SK-N-SH (cell line): ENCODE results near the gene ARL4D. TPM values are rescaled to one million over a fixed set of nuclear protein-coding genes. Genes with fewer than 3 reads are reported as not detected.

Experiments used
- CTCF ChIA-PET: fragments of 300-600, 350-600 bp; formaldehyde crosslinking; extraction: SDS; loops from one replicate; lab custom pipeline; 2021; lab: Yijun Ruan, JAX
- POLR2A ChIA-PET: fragments of 350-600 bp; sonication (Branson Sonifier 250); formaldehyde crosslinking; extraction: SDS; loops from one replicate; lab custom pipeline; 2020; ENCODE audit warnings: antibody characterized with exemption, inconsistent platforms; lab: Yijun Ruan, JAX
- DNase-seq: peaks from one replicate; pipeline ENCODE4 v3.0.0; 2012
- H2AFZ ChIP-seq: fragments of 200-600 bp; sonication (generic); 2 replicates; pipeline ENCODE4 v1.8.1; 2016; ENCODE audit warnings: antibody characterized with exemption, mild to moderate bottlenecking, low read depth
- H3F3A ChIP-seq: fragments of 200-600 bp; sonication (generic); replicated peaks from 2 replicates; pipeline ENCODE3; 2016; ENCODE audit warnings: antibody characterized with exemption, mild to moderate bottlenecking; ENCODE audit not compliant: insufficient read depth
- H3K27ac ChIP-seq, 2 experiments: fragments of 200-500 bp in 1 of 2; fragments of 200-600 bp in 1 of 2; sonication (Bioruptor generic) in 1 of 2; sonication (generic), shearing (Covaris generic) in 1 of 2; 2 replicates each; pipeline versions ENCODE4 v1.5.1 to v1.6.1; 2014 to 2016; ENCODE audit warnings: low read depth in 2 of 2, inconsistent platforms in 1 of 2, low read length in 1 of 2, mild to moderate bottlenecking in 1 of 2, mixed read lengths in 1 of 2
- H3K27me3 ChIP-seq: fragments of 200-600 bp; sonication (generic), shearing (Covaris generic); 2 replicates; pipeline ENCODE4 v1.6.1; 2016; ENCODE audit warnings: mixed run types; ENCODE audit not compliant: insufficient read depth
- H3K36me3 ChIP-seq, 2 experiments: fragments of 200-500 bp in 1 of 2; fragments of 200-600 bp in 1 of 2; sonication (Bioruptor generic) in 1 of 2; sonication (generic) in 1 of 2; replicated peaks in 1 of 2; 2 replicates each; pipeline versions ENCODE3 to v1.5.1; 2014 to 2016; ENCODE audit warnings: low read length in 1 of 2, mild to moderate bottlenecking in 1 of 2; ENCODE audit not compliant: insufficient read depth in 2 of 2, control insufficient read depth in 1 of 2
- H3K4me1 ChIP-seq, 2 experiments: fragments of 200-500 bp in 1 of 2; fragments of 200-600 bp in 1 of 2; sonication (Bioruptor generic) in 1 of 2; sonication (generic), shearing (Covaris generic) in 1 of 2; 2 replicates each; pipeline versions ENCODE4 v1.5.1 to v1.6.1; 2014 to 2016; ENCODE audit warnings: low read depth in 1 of 2, low read length in 1 of 2, mixed run types in 1 of 2; ENCODE audit not compliant: insufficient read depth in 2 of 2, control insufficient read depth in 1 of 2
- H3K4me2 ChIP-seq: fragments of 200-600 bp; sonication (generic), shearing (Covaris generic); 2 replicates; pipeline ENCODE4 v1.6.1; 2017; ENCODE audit warnings: mixed run types
- H3K4me3 ChIP-seq, 2 experiments: fragments of 200-500 bp in 1 of 2; fragments of 200-600 bp in 1 of 2; sonication (Bioruptor generic) in 1 of 2; sonication (generic), shearing (Covaris generic) in 1 of 2; 2 replicates each; pipeline versions ENCODE4 v1.5.1 to v1.8.1; 2014 to 2016; ENCODE audit warnings: low read depth in 2 of 2, inconsistent platforms in 1 of 2, low read length in 1 of 2, mild to moderate bottlenecking in 1 of 2, mixed read lengths in 1 of 2, moderate library complexity in 1 of 2
- H3K79me2 ChIP-seq: fragments of 200-600 bp; sonication (generic); 2 replicates; pipeline ENCODE4 v1.8.1; 2017; ENCODE audit warnings: mild to moderate bottlenecking; ENCODE audit not compliant: insufficient read depth
- H3K9ac ChIP-seq: fragments of 200-600 bp; sonication (generic); 2 replicates; pipeline ENCODE4 v1.6.1; 2017; ENCODE audit warnings: mixed run types
- H3K9me2 ChIP-seq: fragments of 200-600 bp; sonication (generic); 2 replicates; pipeline ENCODE4 v1.6.1; 2017; ENCODE audit warnings: mixed run types
- H3K9me3 ChIP-seq: fragments of 200-600 bp; sonication (generic); 2 replicates; pipeline ENCODE4 v1.6.1; 2017; ENCODE audit warnings: mixed run types, mild to moderate bottlenecking, moderate library complexity
- H4K20me1 ChIP-seq: fragments of 200-600 bp; sonication (generic); 2 replicates; pipeline ENCODE4 v1.6.1; 2017; ENCODE audit warnings: mild to moderate bottlenecking, mixed run types; ENCODE audit not compliant: insufficient read depth
- CHD2 ChIP-seq: fragments of 150-350 bp; IDR thresholded peaks from 2 replicates; pipeline ENCODE4 v1.6.1; 2018; ENCODE audit warnings: low read length; ENCODE audit not compliant: partially characterized antibody
- CTCF ChIP-seq: fragments of 200-600 bp; sonication (generic); IDR thresholded peaks from 2 replicates; pipeline ENCODE4 v1.6.1; 2017; ENCODE audit warnings: antibody characterized with exemption, mild to moderate bottlenecking, moderate library complexity
- EZH2phosphoT487 ChIP-seq: fragments of 200-600 bp; sonication (generic); IDR thresholded peaks from 2 replicates; pipeline ENCODE4 v1.6.1; 2017; ENCODE audit warnings: low read depth, mixed run types, mild to moderate bottlenecking, antibody characterized with exemption, moderate library complexity, borderline replicate concordance
- FOSL2 ChIP-seq: IDR thresholded peaks from 2 replicates; pipeline ENCODE4 v1.4.0; 2012; ENCODE audit warnings: low read depth, mild to moderate bottlenecking, moderate library complexity, borderline replicate concordance
- FOXJ3 ChIP-seq: sonication (generic); formaldehyde crosslinking; IDR thresholded peaks from 2 replicates; pipeline ENCODE4 v1.5.1; 2020; ENCODE audit warnings: mild to moderate bottlenecking, missing genetic modification reagents
- FOXM1 ChIP-seq: IDR thresholded peaks from 2 replicates; pipeline ENCODE4 v1.4.0; 2012; ENCODE audit warnings: low read depth, mild to moderate bottlenecking
- GABPA ChIP-seq: IDR thresholded peaks from 2 replicates; pipeline ENCODE4 v1.4.0; 2012; ENCODE audit warnings: low read depth, mild to moderate bottlenecking
- IRF3 ChIP-seq: fragments of 150-350 bp; IDR thresholded peaks from 2 replicates; pipeline ENCODE4 v1.6.1; 2016; ENCODE audit warnings: mild to moderate bottlenecking, low read depth, low read length
- JUND ChIP-seq: IDR thresholded peaks from 2 replicates; pipeline ENCODE4 v1.4.0; 2012
- MAX ChIP-seq: IDR thresholded peaks from 2 replicates; pipeline ENCODE4 v1.4.0; 2012; ENCODE audit warnings: low read depth
- MXI1 ChIP-seq: IDR thresholded peaks from 2 replicates; pipeline ENCODE4 v1.6.1; 2012; ENCODE audit warnings: mild to moderate bottlenecking, low read depth, low read length, improper control_type of control experiment
- NFIC ChIP-seq: IDR thresholded peaks from 2 replicates; pipeline ENCODE4 v1.4.0; 2012; ENCODE audit warnings: borderline replicate concordance
- NRF1 ChIP-seq: IDR thresholded peaks from 2 replicates; pipeline ENCODE4 v1.6.1; 2012; ENCODE audit warnings: low read depth, mild to moderate bottlenecking, low read length
- PBX3 ChIP-seq: IDR thresholded peaks from 2 replicates; pipeline ENCODE4; 2012
- POLR2AphosphoS5 ChIP-seq: IDR thresholded peaks from 2 replicates; pipeline ENCODE4 v1.6.1; 2012; ENCODE audit warnings: low read depth, low read length
- RAD21 ChIP-seq: IDR thresholded peaks from 2 replicates; pipeline ENCODE4 v1.6.1; 2012; ENCODE audit warnings: mild to moderate bottlenecking, low read length
- RCOR1 ChIP-seq: fragments of 150-350 bp; IDR thresholded peaks from 2 replicates; pipeline ENCODE4 v1.6.1; 2017; ENCODE audit warnings: antibody characterized with exemption, low read length
- RXRA ChIP-seq: IDR thresholded peaks from 2 replicates; pipeline ENCODE4 v1.4.0; 2012; ENCODE audit warnings: low read depth, mild to moderate bottlenecking, borderline replicate concordance
- SMC3 ChIP-seq: IDR thresholded peaks from 2 replicates; pipeline ENCODE4 v1.6.1; 2012; ENCODE audit warnings: low read depth, low read length, improper control_type of control experiment
- TAF1 ChIP-seq: IDR thresholded peaks from 2 replicates; pipeline ENCODE4 v1.6.1; 2012; ENCODE audit warnings: low read depth, mild to moderate bottlenecking, low read length, moderate library complexity, borderline replicate concordance
- TCF12 ChIP-seq: IDR thresholded peaks from 2 replicates; pipeline ENCODE4 v1.4.0; 2012
- TEAD4 ChIP-seq: IDR thresholded peaks from 2 replicates; pipeline ENCODE4 v1.4.0; 2012; ENCODE audit warnings: mild to moderate bottlenecking, borderline replicate concordance; ENCODE audit not compliant: insufficient read depth
- USF1 ChIP-seq: IDR thresholded peaks from 2 replicates; pipeline ENCODE4 v1.4.0; 2012; ENCODE audit warnings: low read depth, borderline replicate concordance
- USF2 ChIP-seq: fragments of 150-350 bp; IDR thresholded peaks from 2 replicates; pipeline ENCODE4 v1.6.1; 2017; ENCODE audit warnings: antibody characterized with exemption, low read length, low read depth, borderline replicate concordance
- YY1 ChIP-seq: IDR thresholded peaks from 2 replicates; pipeline ENCODE4 v1.4.0; 2012; ENCODE audit warnings: low read depth, mild to moderate bottlenecking
- ZBTB33 ChIP-seq: IDR thresholded peaks from 2 replicates; pipeline ENCODE4 v1.4.0; 2012; ENCODE audit warnings: low read depth, borderline replicate concordance
- WGBS: methylation state at CpG from one replicate; pipeline ENCODE4 v1.1.6; 2017; ENCODE audit warnings: low lambda C conversion rate; 5-methylcytosine and 5-hydroxymethylcytosine counted together
- polyA plus RNA-seq, 3 experiments: library from polyadenylated mRNA; depleted of rRNA; stranded (reverse); fragments of >200 nt; gene quantifications; 2 replicates each; pipeline ENCODE4 v1.2.3, GENCODE V29; 2012

The ARL4D gene
- polyA plus RNA-seq, 1 of the 3 experiments (the other 2 are of a cell fraction), result 29.5 TPM

GRCh38 chr17:43356999-43357398, 41.8 kb upstream of the ARL4D start:
- POLR2A ChIA-PET, result interaction anchor here (0.8 to 1.2 kb wide), 3 partner anchors 11 to 42 kb away, joined by 3 to 9 read pairs (median 4); no protein-coding TSS in a partner anchor
- no peak overlapping the region for H2AFZ ChIP-seq
- H3K9me2 ChIP-seq, result no peaks in the 10 kb centered on the region
- H3F3A ChIP-seq, result peaks cover 14% of the 10 kb centered on the region
- H3K79me2 ChIP-seq, result peaks cover 16% of the 10 kb centered on the region
- peak overlapping the region in 1 of 2 experiments; percentile 49; a peak in 1 of 4 replicates for H3K27ac ChIP-seq
- no peak for TF ChIP-seq RXRA
- peak; percentile 85 for TF ChIP-seq PBX3
- TF ChIP-seq RAD21, result no peak
- no peak for TF ChIP-seq RCOR1
- TF ChIP-seq NRF1, result no peak
- TF ChIP-seq SMC3, result no peak
- TF ChIP-seq MAX, result peak; percentile 55; the same call in 1 of the 2 replicates
- TF ChIP-seq FOXJ3, result no peak
- TF ChIP-seq USF1, result no peak
- no peak for TF ChIP-seq TEAD4
- no peak for TF ChIP-seq IRF3
- peak; percentile 54 for TF ChIP-seq TCF12
- no peak for TF ChIP-seq ZBTB33
- TF ChIP-seq YY1, result no peak
- TF ChIP-seq GABPA, result no peak
- no peak for TF ChIP-seq MXI1
- no peak for TF ChIP-seq TAF1
- no peak for TF ChIP-seq FOXM1
- peak; percentile 42 for TF ChIP-seq NFIC
- TF ChIP-seq EZH2phosphoT487, result no peak
- TF ChIP-seq JUND, result peak; percentile 83
- no peak for TF ChIP-seq USF2
- TF ChIP-seq CTCF, result no peak
- peak; percentile 34; the same call in 1 of the 2 replicates for TF ChIP-seq POLR2AphosphoS5
- peak; percentile 78; the same call in 1 of the 2 replicates for TF ChIP-seq FOSL2
- TF ChIP-seq CHD2, result no peak
- TF ChIP-seq, all 33 proteins: peak for 7
- Histone ChIP-seq H3K4me2 (peak overlapping the region; percentile 46), H3K9ac (no peak overlapping the region), H4K20me1 (no peaks in the 10 kb centered on the region), H3K27me3 (no peaks in the 10 kb centered on the region), H3K4me3 (no peak overlapping the region), H3K36me3 (no peaks in the 10 kb centered on the region), H3K9me3 (no peaks in the 10 kb centered on the region), H3K4me1 (peaks cover 8 to 16% of the 10 kb centered on the region in 2 experiments; a peak in 3 of 4 replicates)
- CTCF ChIA-PET, result interaction anchor here (0.6 to 2.5 kb wide), 3 partner anchors 18 to 31 kb away, joined by 3 to 14 read pairs (median 8); no protein-coding TSS in a partner anchor
- no peak for DNase-seq
- 61% methylated on average over 4 of the region's 4 CpGs for WGBS
